ENCODE data around the gene TF. TPM values are rescaled to one million over a fixed set of nuclear protein-coding genes. Genes with fewer than 3 reads are reported as not detected.

TF gene
- total and polyA plus RNA-seq, 4 donors, result 5,045 to 9,659 (median 6,266) TPM

- H3K4me3 ChIP-seq (ENCODE audit: low read depth in 1 of 3, low read length in 3 of 3), result no peak overlapping the region
- H3K9ac ChIP-seq (ENCODE audit: low read depth in 1 of 2, low read length in 2 of 2), result no peak overlapping the region
- H3K4me1 ChIP-seq (ENCODE audit: control insufficient read depth in 4 of 4, insufficient read depth in 4 of 4, low read length in 3 of 4), result no peaks in the 10 kb centered on the region
- no peaks in the 10 kb centered on the region for H3K36me3 ChIP-seq (ENCODE audit: control insufficient read depth in 4 of 4, insufficient read depth in 3 of 4, low read depth in 1 of 4, low read length in 3 of 4)
- no peaks in the 10 kb centered on the region for H3K9me3 ChIP-seq (ENCODE audit: control insufficient read depth in 4 of 4, low read length in 3 of 4)
- no peak for DNase-seq (ENCODE audit: low spot score)
- WGBS, result 85% methylated on average over 6 of the region's 6 CpGs
- TF ChIP-seq HNF4A (conservative IDR thresholded peaks at IDR 0.05), result no peak
- no peak for TF ChIP-seq EGR1 (IDR thresholded peaks at IDR 0.05; ENCODE audit: low read depth in 2 of 2)
- TF ChIP-seq TAF1 (conservative IDR thresholded peaks at IDR 0.05), result no peak
- no peak for TF ChIP-seq SP1 (IDR thresholded peaks at IDR 0.05)
- no peak for TF ChIP-seq RAD21 (IDR thresholded peaks at IDR 0.05)
- TF ChIP-seq JUND (IDR thresholded peaks at IDR 0.05), result no peak
- no peak for TF ChIP-seq GABPA (IDR thresholded peaks at IDR 0.05 in 1 of 2, conservative IDR thresholded peaks at IDR 0.05 in 1 of 2)
- no peak for TF ChIP-seq MAX (IDR thresholded peaks at IDR 0.05)
- no peak for TF ChIP-seq NR2F2 (IDR thresholded peaks at IDR 0.05)
- no peak overlapping the region for H3K27ac ChIP-seq (ENCODE audit: low read depth in 1 of 2, low read length in 2 of 2)
- no peaks in the 10 kb centered on the region for H3K27me3 ChIP-seq (ENCODE audit: control insufficient read depth in 4 of 4, insufficient read depth in 4 of 4, low read length in 3 of 4)
Measured at GRCh38 chr3:133836497-133837158, 90.4 kb downstream of the TF start.

GRCh38 chr3:133837487-133838295 is 91.5 kb downstream of the TF start:
- H3K36me3 ChIP-seq (ENCODE audit: control insufficient read depth in 4 of 4, insufficient read depth in 3 of 4, low read depth in 1 of 4, low read length in 3 of 4), result no peaks in the 10 kb centered on the region
- no peak for TF ChIP-seq JUND (IDR thresholded peaks at IDR 0.05)
- no peak overlapping the region for H3K4me3 ChIP-seq (ENCODE audit: low read depth in 1 of 3, low read length in 3 of 3)
- no peaks in the 10 kb centered on the region for H3K27me3 ChIP-seq (ENCODE audit: control insufficient read depth in 4 of 4, insufficient read depth in 4 of 4, low read length in 3 of 4)
- no peaks in the 10 kb centered on the region for H3K4me1 ChIP-seq (ENCODE audit: control insufficient read depth in 4 of 4, insufficient read depth in 4 of 4, low read length in 3 of 4)
- no peak for DNase-seq (ENCODE audit: low spot score)
- WGBS, result 94% methylated on average over 22 of the region's 22 CpGs
- no peaks in the 10 kb centered on the region for H3K9me3 ChIP-seq (ENCODE audit: control insufficient read depth in 4 of 4, low read length in 3 of 4)
- no peak overlapping the region for H3K27ac ChIP-seq (ENCODE audit: low read depth in 1 of 2, low read length in 2 of 2)
- no peak overlapping the region for H3K9ac ChIP-seq (ENCODE audit: low read depth in 1 of 2, low read length in 2 of 2)

GRCh38 chr3:133838296-133838789 is 92.2 kb downstream of the TF start:
- H3K27me3 ChIP-seq (ENCODE audit: control insufficient read depth in 4 of 4, insufficient read depth in 4 of 4, low read length in 3 of 4), result no peaks in the 10 kb centered on the region
- DNase-seq (ENCODE audit: low spot score), result no peak
- no peak overlapping the region for H3K27ac ChIP-seq (ENCODE audit: low read depth in 1 of 2, low read length in 2 of 2)
- H3K9me3 ChIP-seq (ENCODE audit: control insufficient read depth in 4 of 4, low read length in 3 of 4), result no peaks in the 10 kb centered on the region
- no peaks in the 10 kb centered on the region for H3K36me3 ChIP-seq (ENCODE audit: control insufficient read depth in 4 of 4, insufficient read depth in 3 of 4, low read depth in 1 of 4, low read length in 3 of 4)
- no peak for TF ChIP-seq EGR1 (IDR thresholded peaks at IDR 0.05; ENCODE audit: low read depth in 2 of 2)
- no peak overlapping the region for H3K4me3 ChIP-seq (ENCODE audit: low read depth in 1 of 3, low read length in 3 of 3)
- 94% methylated on average over 4 of the region's 4 CpGs for WGBS
- no peak overlapping the region for H3K9ac ChIP-seq (ENCODE audit: low read depth in 1 of 2, low read length in 2 of 2)
- no peaks in the 10 kb centered on the region for H3K4me1 ChIP-seq (ENCODE audit: control insufficient read depth in 4 of 4, insufficient read depth in 4 of 4, low read length in 3 of 4)

GRCh38 chr3:133838916-133839800 is 93.0 kb downstream of the TF start:
- WGBS, result 92% methylated on average over 12 of the region's 12 CpGs
- Histone ChIP-seq H3K9me3 (ENCODE audit: control insufficient read depth in 4 of 4, low read length in 3 of 4) (no peaks in the 10 kb centered on the region), H3K27me3 (ENCODE audit: control insufficient read depth in 4 of 4, insufficient read depth in 4 of 4, low read length in 3 of 4) (no peaks in the 10 kb centered on the region), H3K9ac (ENCODE audit: low read depth in 1 of 2, low read length in 2 of 2) (no peak overlapping the region), H3K4me3 (ENCODE audit: low read depth in 1 of 3, low read length in 3 of 3) (no peak overlapping the region), H3K27ac (ENCODE audit: low read depth in 1 of 2, low read length in 2 of 2) (no peak overlapping the region), H3K36me3 (ENCODE audit: control insufficient read depth in 4 of 4, insufficient read depth in 3 of 4, low read depth in 1 of 4, low read length in 3 of 4) (no peaks in the 10 kb centered on the region), H3K4me1 (ENCODE audit: control insufficient read depth in 4 of 4, insufficient read depth in 4 of 4, low read length in 3 of 4) (no peaks in the 10 kb centered on the region)
- DNase-seq (ENCODE audit: low spot score), result no peak
- TF ChIP-seq NR2F2 (IDR thresholded peaks at IDR 0.05) (no peak), RXRA (IDR thresholded peaks at IDR 0.05) (no peak), ATF3 (IDR thresholded peaks at IDR 0.05) (no peak), HNF4A (conservative IDR thresholded peaks at IDR 0.05) (no peak), JUND (IDR thresholded peaks at IDR 0.05) (no peak), REST (IDR thresholded peaks at IDR 0.05) (no peak), FOXA1 (IDR thresholded peaks at IDR 0.05) (no peak), CTCF (IDR thresholded peaks at IDR 0.05; ENCODE audit: low read depth, low read length, missing input control) (no peak)
